ENCODE results near the gene CEACAM19.

CEACAM19 gene

GRCh38 chr19:44642377-44642776 lies 28.9 kb upstream of the CEACAM19 start (continued):
- TF ChIP-seq CSRNP3 (CRISPR knock-in tag; IDR thresholded peaks at IDR 0.05) (no peak), POU6F1 (CRISPR knock-in tag; IDR thresholded peaks at IDR 0.05; ENCODE audit: borderline replicate concordance, low read depth) (no peak), ZC3H10 (CRISPR knock-in tag; IDR thresholded peaks at IDR 0.05) (no peak), ZNF565 (CRISPR knock-in tag; conservative IDR thresholded peaks at IDR 0.05; ENCODE audit: low read depth) (no peak), ESRRG (CRISPR knock-in tag; IDR thresholded peaks at IDR 0.05) (no peak), ZFP3 (CRISPR knock-in tag; IDR thresholded peaks at IDR 0.05) (no peak), BACH2 (CRISPR knock-in tag; IDR thresholded peaks at IDR 0.05; ENCODE audit: borderline replicate concordance) (no peak), ZNF70 (CRISPR knock-in tag; IDR thresholded peaks at IDR 0.05) (no peak), CREB5 (CRISPR knock-in tag; IDR thresholded peaks at IDR 0.05; ENCODE audit: low read depth) (no peak), ZNF8 (CRISPR knock-in tag; IDR thresholded peaks at IDR 0.05) (no peak)

GRCh38 chr19:44643605-44644401 lies 27.5 kb upstream of the CEACAM19 start, which contains the start of gene PVR:
Gene PVR, plus strand, starts transcription at chr19:44643910. Its CDS starts 187 bp downstream, at chr19:44644097.
- ATAC-seq, result peak; percentile 93
- no peak for TF ChIP-seq CSDC2 (CRISPR knock-in tag; IDR thresholded peaks at IDR 0.05)
- TF ChIP-seq ISL1 (CRISPR knock-in tag; IDR thresholded peaks at IDR 0.05), result peak; percentile 10; the same call in 1 of the 2 replicates
- TF ChIP-seq OSR1 (CRISPR knock-in tag; IDR thresholded peaks at IDR 0.05), result no peak
- TF ChIP-seq PATZ1 (CRISPR knock-in tag; IDR thresholded peaks at IDR 0.05; ENCODE audit: borderline replicate concordance), result peak; percentile 91
- TF ChIP-seq ZNF70 (CRISPR knock-in tag; IDR thresholded peaks at IDR 0.05), result no peak

- peak; percentile 74 for ATAC-seq
Observed at GRCh38 chr19:44644402-44645016, 26.8 kb upstream of the CEACAM19 start.

GRCh38 chr19:44645407-44646048 lies 25.8 kb upstream of the CEACAM19 start:
- ATAC-seq, result no peak
- TF ChIP-seq ZNF565 (CRISPR knock-in tag; conservative IDR thresholded peaks at IDR 0.05; ENCODE audit: low read depth) (no peak), ZFP3 (CRISPR knock-in tag; IDR thresholded peaks at IDR 0.05) (no peak), ZNF8 (CRISPR knock-in tag; IDR thresholded peaks at IDR 0.05) (no peak), CREB5 (CRISPR knock-in tag; IDR thresholded peaks at IDR 0.05; ENCODE audit: low read depth) (no peak), ARNTL (CRISPR knock-in tag; IDR thresholded peaks at IDR 0.05; ENCODE audit: borderline replicate concordance, low read depth) (no peak), SNAI2 (CRISPR knock-in tag; IDR thresholded peaks at IDR 0.05) (no peak), TSHZ2 (CRISPR knock-in tag; IDR thresholded peaks at IDR 0.05) (no peak), ZNF70 (CRISPR knock-in tag; IDR thresholded peaks at IDR 0.05) (no peak), GLIS3 (CRISPR knock-in tag; IDR thresholded peaks at IDR 0.05) (no peak)

More at GRCh38 chr19:44644402-44645016, 26.8 kb upstream of the CEACAM19 start:
- TF ChIP-seq POU6F1 (CRISPR knock-in tag; IDR thresholded peaks at IDR 0.05; ENCODE audit: borderline replicate concordance, low read depth) (no peak), ZNF70 (CRISPR knock-in tag; IDR thresholded peaks at IDR 0.05) (no peak), BACH2 (CRISPR knock-in tag; IDR thresholded peaks at IDR 0.05; ENCODE audit: borderline replicate concordance) (no peak), ZNF565 (CRISPR knock-in tag; conservative IDR thresholded peaks at IDR 0.05; ENCODE audit: low read depth) (no peak)
